ENCODE data around the gene RRBP1. TPM values are rescaled to one million over a fixed set of nuclear protein-coding genes. Genes with fewer than 3 reads are reported as not detected.

The RRBP1 gene
- total RNA-seq, 1 experiment from 2014 or later, result 75.9 TPM

DNA sequence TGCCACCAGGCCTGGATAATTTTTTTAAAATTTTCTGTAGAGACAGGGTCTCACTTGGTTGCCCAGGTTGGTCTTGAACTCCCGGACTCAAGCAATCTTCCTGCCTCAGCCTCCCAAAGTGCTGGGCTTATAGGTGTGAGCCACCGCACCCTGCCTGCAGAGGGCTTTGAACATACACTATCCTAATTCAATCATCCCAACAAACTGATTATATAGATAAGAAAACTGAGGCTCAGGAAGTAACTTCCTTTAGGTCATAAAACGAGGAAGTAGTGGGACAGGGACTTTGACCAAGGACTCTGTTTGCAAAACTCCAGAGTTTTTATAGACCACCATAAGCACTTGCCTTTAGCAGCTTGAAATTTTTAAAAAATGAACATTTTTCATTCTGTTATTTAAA is 12.7 kb upstream of the RRBP1 start:
- no peak overlapping the region for H3K27ac ChIP-seq (ENCODE audit: low read depth, low read length, poor library complexity, severe bottlenecking)
- H3K4me1 ChIP-seq (ENCODE audit: insufficient read depth, low read length, poor library complexity, severe bottlenecking), result no peaks in the 10 kb centered on the region
- BruUV-seq (replicated peaks), result no TSS peak
- CTCF ChIA-PET, result interaction anchor here (0.6 kb wide), 1 partner anchor 13 kb away, joined by 5 read pairs; the partner anchor contains the start of gene RRBP1
- no peaks in the 10 kb centered on the region for H3K27me3 ChIP-seq (replicated peaks; ENCODE audit: insufficient read depth, low read depth, low read length, poor library complexity)
- H3K9me3 ChIP-seq (ENCODE audit: low read depth, low read length, poor library complexity, severe bottlenecking), result peaks cover 3% of the 10 kb centered on the region
- H3K36me3 ChIP-seq (ENCODE audit: insufficient read depth, low read length, poor library complexity, severe bottlenecking), result no peaks in the 10 kb centered on the region
- H3K4me3 ChIP-seq (ENCODE audit: low read depth, low read length, poor library complexity, severe bottlenecking), result no peak overlapping the region
- intact Hi-C loops (cut with micrococcal nuclease; ENCODE audit: unreplicated experiment), result no loop called here
- POLR2A ChIA-PET (ENCODE audit: low non-redundant PET), result no interaction called here
- no peak for TF ChIP-seq EZH2 (IDR thresholded peaks at IDR 0.05; ENCODE audit: borderline replicate concordance, low read depth, low read length, poor library complexity, severe bottlenecking)
- TF ChIP-seq, protein P1, sequence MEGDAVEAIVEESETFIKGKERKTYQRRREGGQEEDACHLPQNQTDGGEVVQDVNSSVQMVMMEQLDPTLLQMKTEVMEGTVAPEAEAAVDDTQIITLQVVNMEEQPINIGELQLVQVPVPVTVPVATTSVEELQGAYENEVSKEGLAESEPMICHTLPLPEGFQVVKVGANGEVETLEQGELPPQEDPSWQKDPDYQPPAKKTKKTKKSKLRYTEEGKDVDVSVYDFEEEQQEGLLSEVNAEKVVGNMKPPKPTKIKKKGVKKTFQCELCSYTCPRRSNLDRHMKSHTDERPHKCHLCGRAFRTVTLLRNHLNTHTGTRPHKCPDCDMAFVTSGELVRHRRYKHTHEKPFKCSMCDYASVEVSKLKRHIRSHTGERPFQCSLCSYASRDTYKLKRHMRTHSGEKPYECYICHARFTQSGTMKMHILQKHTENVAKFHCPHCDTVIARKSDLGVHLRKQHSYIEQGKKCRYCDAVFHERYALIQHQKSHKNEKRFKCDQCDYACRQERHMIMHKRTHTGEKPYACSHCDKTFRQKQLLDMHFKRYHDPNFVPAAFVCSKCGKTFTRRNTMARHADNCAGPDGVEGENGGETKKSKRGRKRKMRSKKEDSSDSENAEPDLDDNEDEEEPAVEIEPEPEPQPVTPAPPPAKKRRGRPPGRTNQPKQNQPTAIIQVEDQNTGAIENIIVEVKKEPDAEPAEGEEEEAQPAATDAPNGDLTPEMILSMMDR (conservative IDR thresholded peaks at IDR 0.05; ENCODE audit: low read depth, low read length), result no peak
- no peak for DNase-seq (ENCODE audit: low spot score)

DNA sequence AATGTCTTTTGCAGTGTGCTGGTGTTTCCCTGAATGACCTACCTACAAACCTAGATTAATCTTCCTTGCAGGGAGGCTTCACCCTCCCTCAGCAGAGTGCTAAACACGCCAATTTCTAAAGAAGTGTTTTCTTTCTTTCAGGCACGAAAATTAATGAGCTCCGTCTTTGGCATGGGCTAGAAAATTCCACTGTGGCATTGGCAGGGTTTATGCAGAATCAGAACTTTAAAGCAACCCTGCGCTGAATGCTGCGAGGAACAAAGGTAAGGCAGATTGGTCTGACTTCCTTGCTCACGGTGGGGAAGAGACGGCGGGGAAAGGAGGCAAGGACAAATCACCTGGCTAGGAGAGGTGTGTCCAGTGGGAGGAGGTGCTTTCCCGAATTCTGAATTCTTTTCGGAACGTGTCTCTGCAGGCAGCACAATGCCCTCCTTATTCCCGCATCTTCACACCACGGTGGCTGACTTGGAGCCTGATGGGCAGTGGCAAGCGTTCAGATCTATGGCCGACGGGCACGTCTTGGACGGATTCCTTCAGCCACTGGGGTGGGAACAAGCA is 11.5 kb upstream of the RRBP1 start:
- Histone ChIP-seq H3K27ac (ENCODE audit: low read depth, low read length, poor library complexity, severe bottlenecking) (no peak overlapping the region), H3K4me1 (ENCODE audit: insufficient read depth, low read length, poor library complexity, severe bottlenecking) (no peaks in the 10 kb centered on the region), H3K36me3 (ENCODE audit: insufficient read depth, low read length, poor library complexity, severe bottlenecking) (no peaks in the 10 kb centered on the region), H3K27me3 (replicated peaks; ENCODE audit: insufficient read depth, low read depth, low read length, poor library complexity) (no peaks in the 10 kb centered on the region), H3K4me3 (ENCODE audit: low read depth, low read length, poor library complexity, severe bottlenecking) (no peak overlapping the region), H3K9me3 (ENCODE audit: low read depth, low read length, poor library complexity, severe bottlenecking) (peaks cover 3% of the 10 kb centered on the region)
- ChIA-PET POLR2A (ENCODE audit: low non-redundant PET) (no interaction called here), CTCF (no interaction called here)
- TF ChIP-seq, protein P1 (conservative IDR thresholded peaks at IDR 0.05; ENCODE audit: low read depth, low read length), result no peak
- BruUV-seq (replicated peaks), result no TSS peak
- DNase-seq (ENCODE audit: low spot score), result no peak
- intact Hi-C loops (cut with micrococcal nuclease; ENCODE audit: unreplicated experiment), result no loop called here

DNA sequence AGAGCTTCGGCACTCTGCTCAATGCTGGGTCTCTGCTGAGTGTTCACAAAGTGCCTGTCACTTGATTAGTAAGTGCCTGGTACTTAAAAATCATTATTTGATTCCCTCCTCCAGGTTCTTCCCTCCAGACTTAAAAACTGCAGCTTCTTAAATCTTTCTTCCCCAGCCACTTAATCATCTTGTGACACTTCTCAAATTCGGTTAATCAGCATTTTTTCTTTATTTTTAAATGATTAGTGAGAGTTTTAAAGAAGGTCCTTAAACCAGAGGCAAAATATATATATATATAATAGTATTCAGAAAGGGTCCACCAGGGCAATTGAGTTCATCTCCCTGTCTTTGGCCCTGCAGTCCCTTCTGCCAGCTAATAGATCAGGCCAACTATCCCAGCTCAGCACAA is 9.7 kb upstream of the RRBP1 start:
- no peak for DNase-seq (ENCODE audit: low spot score)
- no peak for TF ChIP-seq EZH2 (IDR thresholded peaks at IDR 0.05; ENCODE audit: borderline replicate concordance, low read depth, low read length, poor library complexity, severe bottlenecking)
- TF ChIP-seq, protein P1 (conservative IDR thresholded peaks at IDR 0.05; ENCODE audit: low read depth, low read length), result no peak
- ChIA-PET POLR2A (ENCODE audit: low non-redundant PET) (no interaction called here), CTCF (interaction anchor here (1.5 kb wide), 1 partner anchor 9 kb away, joined by 9 read pairs; the partner anchor contains the start of gene RRBP1)
- H3K4me3 ChIP-seq (ENCODE audit: low read depth, low read length, poor library complexity, severe bottlenecking), result no peak overlapping the region
- peaks cover 7% of the 10 kb centered on the region for H3K27me3 ChIP-seq (replicated peaks; ENCODE audit: insufficient read depth, low read depth, low read length, poor library complexity)
- H3K27ac ChIP-seq (ENCODE audit: low read depth, low read length, poor library complexity, severe bottlenecking), result no peak overlapping the region
- intact Hi-C loops (cut with micrococcal nuclease; ENCODE audit: unreplicated experiment), result no loop called here
- no peaks in the 10 kb centered on the region for H3K36me3 ChIP-seq (ENCODE audit: insufficient read depth, low read length, poor library complexity, severe bottlenecking)
- peaks cover 3% of the 10 kb centered on the region for H3K9me3 ChIP-seq (ENCODE audit: low read depth, low read length, poor library complexity, severe bottlenecking)
- no peaks in the 10 kb centered on the region for H3K4me1 ChIP-seq (ENCODE audit: insufficient read depth, low read length, poor library complexity, severe bottlenecking)
- no TSS peak for BruUV-seq (replicated peaks)
